IPS-18a (cell line): ENCODE measurements around the gene JMJD4.

Source experiments
- H3K27ac ChIP-seq: one replicate; pipeline ENCODE4 v1.5.1; 2013; ENCODE audit warnings: low read length
- H3K27me3 ChIP-seq: one replicate; pipeline ENCODE4 v1.6.1; 2013; ENCODE audit warnings: mild to moderate bottlenecking, low read length; ENCODE audit not compliant: control insufficient read depth, insufficient read depth
- H3K36me3 ChIP-seq: one replicate; pipeline ENCODE4 v1.6.1; 2013; ENCODE audit warnings: low read depth, low read length; ENCODE audit not compliant: control insufficient read depth
- H3K4me1 ChIP-seq: one replicate; pipeline ENCODE4 v1.6.1; 2013; ENCODE audit warnings: low read depth, low read length; ENCODE audit not compliant: control insufficient read depth
- H3K4me3 ChIP-seq: one replicate; pipeline ENCODE4 v1.5.1; 2013; ENCODE audit warnings: low read length
- H3K9ac ChIP-seq: one replicate; pipeline ENCODE4 v1.6.1; 2013; ENCODE audit warnings: mild to moderate bottlenecking, low read length, moderate library complexity
- H3K9me3 ChIP-seq: one replicate; pipeline ENCODE4 v1.6.1; 2013; ENCODE audit warnings: low read depth, low read length; ENCODE audit not compliant: control insufficient read depth

Gene JMJD4

DNA sequence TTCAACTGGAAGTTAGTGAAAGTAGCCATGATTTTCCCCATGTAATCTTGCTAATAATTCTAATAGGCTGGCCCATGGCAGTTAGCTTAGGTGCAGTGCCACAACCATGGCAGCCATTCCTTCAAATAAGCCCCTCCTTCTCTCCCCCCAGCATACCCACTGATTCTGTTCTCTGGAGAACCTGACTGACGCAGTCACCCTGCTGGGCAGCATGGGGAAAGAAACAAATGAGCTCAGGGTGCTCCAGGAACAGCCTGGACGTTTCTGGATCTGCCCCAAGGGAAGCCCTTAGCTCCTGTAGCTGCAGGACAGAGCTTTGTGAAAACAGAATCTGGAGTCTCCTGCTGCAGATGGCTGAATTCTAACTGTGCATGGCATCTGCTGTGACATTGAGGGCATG, 22.7 kb upstream of the JMJD4 start:
- Histone ChIP-seq H3K9me3 (no peaks in the 10 kb centered on the region), H3K27me3 (no peaks in the 10 kb centered on the region), H3K4me1 (no peaks in the 10 kb centered on the region), H3K9ac (no peak overlapping the region), H3K4me3 (no peak overlapping the region), H3K36me3 (peaks cover 32% of the 10 kb centered on the region), H3K27ac (no peak overlapping the region)

DNA sequence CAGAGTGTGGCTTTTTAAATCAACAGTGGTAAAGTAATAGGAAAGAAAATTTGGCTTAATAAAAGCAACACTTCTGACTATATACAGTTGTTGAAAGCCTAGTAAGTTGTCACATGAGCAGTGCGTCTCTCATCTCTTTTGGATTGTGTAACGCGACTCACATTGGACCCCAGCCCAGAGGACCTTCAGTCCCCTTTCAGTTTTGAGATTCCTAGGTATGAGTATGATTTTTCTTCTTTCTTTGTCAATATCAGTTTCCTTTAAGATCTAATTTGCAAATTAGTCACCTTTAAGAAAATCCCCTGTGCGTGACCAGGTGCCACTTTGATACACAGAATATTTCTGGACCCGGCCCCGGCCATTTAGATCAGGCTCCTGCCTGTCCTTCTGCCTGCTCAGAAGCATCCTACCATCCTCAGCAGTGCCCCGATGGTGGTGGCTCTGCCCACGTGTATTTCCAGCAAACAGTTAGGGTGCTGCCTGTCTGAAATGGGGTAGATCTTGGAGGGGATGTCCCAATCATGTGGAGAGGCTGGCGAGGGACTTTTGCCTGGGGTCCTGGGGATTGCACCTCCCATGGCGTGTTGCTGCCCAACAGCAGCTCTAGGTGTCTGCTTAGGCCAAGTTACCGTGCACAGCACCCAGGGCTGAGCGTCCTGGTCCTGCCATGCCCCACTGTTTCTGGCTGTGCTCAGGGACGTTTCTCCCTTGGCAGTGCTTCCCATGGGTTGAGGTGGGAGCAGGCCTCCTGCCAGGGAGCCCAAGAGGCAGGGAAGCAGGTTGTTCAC, 21.3 kb upstream of the JMJD4 start:
- no peaks in the 10 kb centered on the region for H3K27me3 ChIP-seq
- no peaks in the 10 kb centered on the region for H3K9me3 ChIP-seq
- peaks cover 32% of the 10 kb centered on the region for H3K36me3 ChIP-seq
- no peak overlapping the region for H3K27ac ChIP-seq
- H3K4me1 ChIP-seq, result no peaks in the 10 kb centered on the region
- H3K4me3 ChIP-seq, result no peak overlapping the region
- no peak overlapping the region for H3K9ac ChIP-seq

DNA sequence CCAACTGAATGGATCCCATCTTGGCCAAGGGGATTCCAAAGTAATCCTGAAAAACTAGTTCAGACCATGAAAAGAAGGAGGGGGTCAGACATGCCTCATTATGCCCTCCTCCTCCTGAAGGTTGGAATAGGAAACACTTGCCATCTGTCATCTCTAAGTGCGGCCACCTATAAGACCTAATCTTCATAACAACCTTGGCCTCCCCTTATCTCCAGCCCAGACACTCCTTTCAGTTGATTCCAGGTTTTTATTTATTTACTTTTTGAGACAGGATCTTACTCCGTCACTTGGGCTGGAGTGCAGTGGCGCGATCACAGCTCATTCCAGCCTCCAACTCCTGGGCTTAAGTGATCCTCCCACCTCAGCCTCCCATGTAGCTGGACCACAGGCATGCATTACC, 19.9 kb upstream of the JMJD4 start:
- Histone ChIP-seq H3K36me3 (peaks cover 23% of the 10 kb centered on the region), H3K4me1 (no peaks in the 10 kb centered on the region), H3K9me3 (no peaks in the 10 kb centered on the region)

DNA sequence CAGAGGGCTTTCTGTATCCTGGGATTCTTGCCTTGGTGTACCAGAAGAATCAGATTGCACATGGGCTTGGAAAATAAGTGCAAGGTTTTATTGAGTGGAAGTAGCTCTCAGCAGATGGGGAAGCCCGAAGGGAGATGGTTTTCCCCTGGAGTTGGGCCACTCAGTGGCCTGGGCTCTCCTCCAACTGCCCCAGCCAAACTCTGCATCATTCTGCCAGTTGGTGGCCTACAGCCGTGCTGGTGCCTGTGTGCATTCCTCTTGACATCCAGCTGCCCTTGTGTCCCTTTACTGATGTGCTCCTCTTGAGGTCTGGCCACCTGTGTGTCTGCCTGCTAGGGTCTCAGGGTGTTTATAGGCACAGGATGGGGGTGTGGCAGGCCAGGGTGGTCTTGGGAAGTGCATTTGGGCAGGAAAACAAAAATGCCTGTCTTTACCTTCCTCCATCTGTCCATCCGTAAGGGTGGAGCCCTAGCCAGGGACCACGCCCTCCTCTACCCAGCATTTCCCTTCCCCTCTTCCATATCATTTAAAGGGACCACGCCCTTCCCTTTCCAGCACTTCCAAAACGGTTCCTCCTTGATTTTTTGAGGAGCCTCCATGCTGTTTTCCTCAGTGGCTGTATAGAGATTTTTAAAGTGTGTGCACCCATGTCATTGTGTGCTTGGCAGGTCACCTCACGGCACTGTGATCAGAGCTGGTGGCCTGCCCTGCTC, 19.1 kb upstream of the JMJD4 start:
- Histone ChIP-seq H3K27me3 (no peaks in the 10 kb centered on the region), H3K36me3 (peaks cover 15% of the 10 kb centered on the region), H3K4me1 (no peaks in the 10 kb centered on the region), H3K9ac (no peak overlapping the region), H3K4me3 (no peak overlapping the region), H3K9me3 (no peaks in the 10 kb centered on the region), H3K27ac (no peak overlapping the region)

More for the DNA sequence above, 19.9 kb upstream of the JMJD4 start:
- Histone ChIP-seq H3K4me3 (no peak overlapping the region), H3K27ac (no peak overlapping the region), H3K27me3 (no peaks in the 10 kb centered on the region), H3K9ac (no peak overlapping the region)

DNA sequence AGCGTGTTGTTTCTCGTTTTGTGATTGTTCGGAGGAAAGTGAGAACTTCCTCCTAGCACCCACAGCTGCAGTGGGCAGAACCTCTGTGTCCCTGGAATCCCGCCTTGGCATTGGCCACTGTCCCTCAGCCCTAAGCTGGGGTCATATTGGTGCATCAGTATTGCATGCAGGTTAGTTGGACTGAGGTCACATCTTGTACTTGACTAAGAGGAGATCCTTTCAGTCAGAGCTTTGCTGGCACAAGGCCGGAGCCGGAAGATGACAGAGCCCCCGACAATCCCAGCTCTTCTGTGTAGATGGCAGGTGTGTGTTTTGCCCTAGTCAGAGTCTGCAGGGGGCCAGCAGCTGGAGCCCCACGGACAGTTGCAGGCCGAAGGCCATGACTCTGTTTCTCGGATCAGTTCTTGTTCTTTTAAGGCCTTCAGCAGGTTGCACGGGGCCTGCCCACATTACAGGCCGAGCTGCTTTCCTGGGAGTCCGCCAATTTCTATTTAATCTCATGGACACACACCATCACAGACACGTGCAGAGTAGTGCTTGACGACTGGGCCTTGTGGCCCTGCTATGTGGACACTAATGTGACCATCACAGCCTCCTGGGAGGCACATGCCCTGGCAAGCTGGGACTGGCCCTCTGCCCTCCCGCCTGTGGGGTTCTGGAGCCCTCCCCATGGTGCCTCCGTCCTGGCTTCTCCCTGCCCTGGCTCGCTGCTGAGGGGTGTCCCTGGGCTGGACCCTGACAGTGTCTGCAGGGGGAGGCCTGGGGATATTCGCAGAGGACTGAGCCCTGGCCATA, 15.0 kb upstream of the JMJD4 start:
- H3K9me3 ChIP-seq, result no peaks in the 10 kb centered on the region
- H3K27me3 ChIP-seq, result no peaks in the 10 kb centered on the region
- H3K9ac ChIP-seq, result no peak overlapping the region
- no peak overlapping the region for H3K27ac ChIP-seq
- no peaks in the 10 kb centered on the region for H3K4me1 ChIP-seq
- no peak overlapping the region for H3K4me3 ChIP-seq
- H3K36me3 ChIP-seq, result peaks cover 14% of the 10 kb centered on the region

DNA sequence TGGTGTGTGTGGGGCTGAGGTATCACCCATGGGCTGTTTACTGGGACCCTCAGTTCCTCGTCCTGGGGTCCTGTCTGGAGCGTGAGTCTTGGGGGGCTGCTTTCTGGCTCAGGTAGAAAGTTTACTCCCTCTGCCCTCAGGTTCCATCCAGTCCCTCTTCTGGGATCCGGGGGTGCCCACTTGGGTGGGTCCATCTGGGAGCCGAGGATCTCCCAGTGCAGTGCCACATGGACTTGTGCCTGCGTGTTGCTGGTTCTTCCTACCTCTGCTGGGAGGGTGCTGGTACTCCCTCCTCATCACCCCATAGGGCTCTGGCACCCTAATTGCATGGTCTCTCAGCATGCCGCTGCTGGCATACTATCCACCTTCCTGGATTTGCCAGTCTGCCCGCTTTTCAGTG, 14.1 kb upstream of the JMJD4 start:
- peaks cover 14% of the 10 kb centered on the region for H3K36me3 ChIP-seq
- H3K9me3 ChIP-seq, result no peaks in the 10 kb centered on the region
- H3K27ac ChIP-seq, result no peak overlapping the region
- no peaks in the 10 kb centered on the region for H3K27me3 ChIP-seq
- H3K4me3 ChIP-seq, result no peak overlapping the region
- H3K4me1 ChIP-seq, result no peaks in the 10 kb centered on the region
- H3K9ac ChIP-seq, result no peak overlapping the region

DNA sequence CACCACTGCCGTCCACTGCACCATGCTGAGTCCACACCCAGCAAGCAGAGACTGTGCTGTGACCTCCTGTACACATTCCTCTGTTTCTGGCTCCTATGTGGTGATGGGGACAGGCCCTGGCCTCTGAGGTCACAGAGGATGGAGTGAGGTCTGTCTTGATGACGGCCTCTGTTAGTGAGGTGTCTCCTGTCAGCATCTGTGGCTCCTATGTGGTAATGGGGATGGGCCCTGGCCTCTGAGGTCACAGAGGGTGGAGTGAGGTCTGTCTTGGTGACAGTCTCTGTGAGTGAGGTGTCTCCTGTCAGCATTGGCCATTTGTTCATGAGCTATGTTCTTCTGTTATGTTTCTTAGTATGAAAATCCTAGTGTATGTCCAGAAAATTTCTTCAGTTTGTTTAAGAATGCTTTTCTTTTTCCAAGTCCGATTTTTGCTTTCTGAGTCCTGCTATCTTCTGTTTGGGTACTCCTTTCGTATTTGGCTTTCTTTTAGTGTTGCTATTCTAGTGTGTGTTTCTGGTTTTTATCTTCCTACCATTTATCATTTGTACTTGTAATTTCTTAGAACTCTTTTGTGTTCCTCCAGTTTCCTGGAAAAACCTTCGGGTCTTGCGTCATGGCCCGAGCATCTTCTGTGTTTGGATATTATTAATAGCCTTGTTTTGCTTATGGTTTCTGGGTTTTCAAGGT, 13.5 kb upstream of the JMJD4 start:
- Histone ChIP-seq H3K27me3 (no peaks in the 10 kb centered on the region), H3K27ac (no peak overlapping the region), H3K4me3 (no peak overlapping the region), H3K36me3 (peaks cover 14% of the 10 kb centered on the region), H3K9me3 (no peaks in the 10 kb centered on the region), H3K4me1 (no peaks in the 10 kb centered on the region), H3K9ac (no peak overlapping the region)

DNA sequence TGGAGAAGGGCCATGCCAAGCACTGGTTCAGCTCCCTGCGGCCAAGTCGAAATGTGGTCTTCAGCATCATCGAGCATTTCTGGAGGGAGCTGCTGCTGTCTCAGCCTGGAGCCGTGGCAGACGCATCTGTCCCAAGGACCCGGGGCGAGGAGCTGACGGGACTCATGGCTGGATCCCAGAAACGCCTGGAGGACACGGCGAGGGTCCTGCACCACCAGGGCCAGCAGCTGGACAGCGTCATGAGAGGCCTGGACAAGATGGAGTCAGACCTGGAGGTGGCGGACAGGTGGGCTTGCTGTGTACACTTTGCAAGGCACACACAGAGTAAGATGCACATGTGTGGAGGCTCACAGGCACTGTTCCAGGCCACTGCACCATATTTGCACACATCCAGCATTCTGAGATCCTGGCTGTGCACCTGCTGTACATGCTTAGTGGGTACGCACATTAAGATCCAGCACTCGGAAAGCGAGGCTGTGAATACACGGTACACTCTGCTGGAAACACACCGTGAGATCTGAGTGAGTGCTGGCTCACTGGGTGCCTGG, 12.9 kb upstream of the JMJD4 start:
- no peak overlapping the region for H3K27ac ChIP-seq
- no peaks in the 10 kb centered on the region for H3K4me1 ChIP-seq
- H3K9ac ChIP-seq, result no peak overlapping the region
- peaks cover 14% of the 10 kb centered on the region for H3K36me3 ChIP-seq
- no peaks in the 10 kb centered on the region for H3K27me3 ChIP-seq
- H3K9me3 ChIP-seq, result no peaks in the 10 kb centered on the region
- no peak overlapping the region for H3K4me3 ChIP-seq

DNA sequence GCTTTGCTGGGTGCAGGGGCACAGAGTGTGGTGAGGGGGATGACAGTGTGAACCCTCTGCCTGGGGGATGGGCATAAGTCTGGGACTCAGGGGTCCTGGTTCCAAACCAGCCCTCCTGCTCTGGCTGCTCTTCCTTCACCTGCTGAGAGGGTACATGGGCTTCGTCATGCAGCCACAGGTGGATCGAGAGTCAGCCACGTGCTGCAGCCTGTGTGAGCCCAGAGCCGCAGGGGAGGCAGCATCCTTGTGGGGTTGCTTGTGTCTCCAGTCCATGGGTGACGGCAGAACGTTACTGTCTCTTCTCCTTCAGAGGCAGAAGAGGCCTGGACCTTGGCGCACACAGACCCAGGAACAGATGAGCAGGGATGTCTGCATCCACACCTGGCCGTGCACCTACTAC, 12.3 kb upstream of the JMJD4 start:
- Histone ChIP-seq H3K9me3 (no peaks in the 10 kb centered on the region), H3K4me1 (no peaks in the 10 kb centered on the region), H3K27ac (no peak overlapping the region), H3K27me3 (no peaks in the 10 kb centered on the region), H3K9ac (no peak overlapping the region), H3K4me3 (no peak overlapping the region), H3K36me3 (peaks cover 14% of the 10 kb centered on the region)

DNA sequence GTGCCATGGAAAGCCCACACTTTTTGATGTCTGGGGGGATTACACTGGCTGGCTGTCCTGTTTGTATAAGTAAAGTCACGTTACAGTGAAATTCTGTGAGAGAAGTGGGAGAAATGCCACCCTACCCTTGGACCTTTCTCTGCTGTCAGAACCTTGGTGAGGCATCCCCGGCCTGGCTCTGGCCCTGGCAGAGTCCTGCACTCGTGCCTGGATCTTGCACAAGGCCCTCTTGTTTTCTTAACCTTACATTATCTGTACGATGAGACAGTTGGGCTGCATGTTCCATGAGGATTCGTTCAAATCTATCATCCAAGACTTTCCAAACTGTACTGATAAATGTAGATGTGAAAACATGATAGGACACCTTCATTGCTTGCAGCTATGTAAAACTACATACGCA, 11.6 kb upstream of the JMJD4 start:
- H3K9me3 ChIP-seq, result no peaks in the 10 kb centered on the region
- no peaks in the 10 kb centered on the region for H3K4me1 ChIP-seq
- H3K27me3 ChIP-seq, result no peaks in the 10 kb centered on the region
- peaks cover 14% of the 10 kb centered on the region for H3K36me3 ChIP-seq
- no peak overlapping the region for H3K4me3 ChIP-seq
- H3K27ac ChIP-seq, result no peak overlapping the region
- H3K9ac ChIP-seq, result no peak overlapping the region
